Hippocampal formation (tissue), 2 donors: ENCODE measurements around the gene MTERF1.
"Not testable (repeated sequence)": the region's sequence is repeated elsewhere in the genome, so short reads cannot be mapped to it uniquely, and the experiment has no call there.

Experiments
- DNase-seq, 2 donors: peaks; one replicate each; lab custom pipeline; 2025; lab: John Stamatoyannopoulos, UW

The MTERF1 gene

DNA sequence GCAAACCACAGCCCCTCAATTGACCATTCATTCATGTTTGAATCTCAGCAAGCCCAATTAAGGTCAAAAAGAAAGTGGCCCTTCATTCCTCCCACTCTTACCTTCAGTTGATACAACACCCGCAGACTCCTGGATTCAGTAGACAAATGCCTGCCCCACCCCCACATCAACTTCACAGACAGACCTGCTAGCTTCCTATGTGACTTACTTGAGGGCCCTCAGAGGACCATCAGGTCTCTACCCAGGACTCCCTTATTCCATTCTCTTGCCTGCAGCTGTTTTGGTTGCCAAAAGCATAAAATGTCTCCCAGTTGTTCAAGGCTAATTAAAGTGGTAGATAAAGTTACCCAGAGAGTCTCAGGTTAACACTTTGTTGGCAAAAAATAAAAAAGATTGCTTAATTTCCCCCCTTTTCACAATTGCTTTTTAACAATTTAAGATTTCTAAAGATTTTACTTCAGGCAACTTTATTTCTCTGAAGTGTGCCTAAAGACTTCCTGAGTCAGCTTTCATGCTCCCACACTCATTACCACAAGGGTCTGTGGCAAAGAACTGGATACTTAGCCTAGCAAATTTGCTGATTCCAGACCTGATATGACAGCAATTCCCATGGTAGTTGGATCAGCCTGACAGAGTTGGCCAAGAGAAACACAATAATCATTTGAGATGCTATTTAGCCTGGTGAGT lies 3.3 kb upstream of the MTERF1 start:
- DNase-seq = no peak

DNA sequence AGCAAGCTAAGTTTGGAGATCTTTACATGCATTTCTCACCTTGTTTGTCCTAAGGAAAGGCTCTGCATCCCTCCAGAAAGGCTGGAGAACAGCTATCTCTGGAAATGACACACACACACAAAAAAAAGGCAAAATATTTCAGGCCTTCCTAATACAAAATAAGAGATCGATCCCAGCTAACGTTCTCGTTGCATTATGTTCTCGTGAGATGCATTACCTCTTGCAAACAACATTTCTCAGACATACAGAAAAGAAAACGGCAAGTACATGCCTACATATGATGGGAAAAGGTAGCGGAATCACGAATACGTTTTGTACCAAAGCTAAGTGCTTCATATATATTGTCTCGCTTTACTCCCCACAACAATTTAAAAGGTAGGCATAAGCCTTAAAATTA lies 488 bp downstream of the MTERF1 start:
- DNase-seq = no peak

DNA sequence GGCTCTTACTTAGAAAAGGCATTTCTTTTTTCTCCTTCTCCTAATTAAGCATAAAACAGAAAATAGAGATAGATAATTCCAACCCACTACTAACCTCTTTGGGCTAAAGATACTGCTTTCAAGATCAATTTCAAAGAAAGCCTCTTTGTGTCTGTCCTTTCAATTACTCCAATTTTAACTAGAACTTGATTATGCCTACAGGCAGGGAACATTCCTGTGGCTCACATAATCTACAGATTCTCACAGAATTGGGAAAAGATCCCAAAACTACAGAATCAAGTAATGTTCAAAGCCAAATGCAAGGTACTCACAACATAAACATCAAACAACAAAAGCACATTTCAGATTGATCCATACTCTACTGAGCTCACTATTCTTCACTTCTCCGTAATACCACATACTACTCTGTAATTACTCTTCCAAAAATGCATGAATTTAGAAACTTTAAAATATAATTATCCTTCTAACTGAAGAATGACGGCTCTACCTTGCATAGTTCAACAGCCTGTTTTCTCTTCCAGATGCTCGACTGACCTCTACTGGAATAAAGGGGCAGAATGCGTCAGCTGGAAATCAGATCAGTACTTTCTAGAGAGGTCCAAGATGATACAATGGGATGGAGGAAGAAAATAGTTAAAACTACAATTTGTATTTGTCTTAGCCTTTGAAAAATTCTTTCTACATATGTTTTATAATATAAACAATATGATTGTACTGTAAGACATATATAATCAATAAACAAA lies 3.9 kb downstream of the MTERF1 start:
- peak in 1 of 2 donors; percentile 4 for DNase-seq

DNA sequence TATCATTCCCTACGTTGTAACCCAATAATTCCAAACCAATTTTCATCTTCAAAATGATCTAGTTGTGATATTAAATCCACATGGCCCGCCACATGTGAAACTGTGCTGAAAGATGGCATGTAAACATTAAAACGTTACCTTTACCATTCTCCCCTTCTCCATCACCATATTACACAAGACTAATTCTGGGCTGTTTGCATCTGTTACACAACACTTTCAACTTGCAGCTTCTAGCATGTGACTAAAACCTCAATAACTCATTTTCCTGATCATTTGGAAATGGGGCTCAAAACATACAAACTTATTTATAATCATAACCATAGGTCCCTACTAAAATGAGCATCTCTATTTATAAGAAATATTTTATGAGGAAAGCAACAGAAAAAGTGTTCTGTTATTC lies 4.7 kb downstream of the MTERF1 start:
- no peak for DNase-seq

DNA sequence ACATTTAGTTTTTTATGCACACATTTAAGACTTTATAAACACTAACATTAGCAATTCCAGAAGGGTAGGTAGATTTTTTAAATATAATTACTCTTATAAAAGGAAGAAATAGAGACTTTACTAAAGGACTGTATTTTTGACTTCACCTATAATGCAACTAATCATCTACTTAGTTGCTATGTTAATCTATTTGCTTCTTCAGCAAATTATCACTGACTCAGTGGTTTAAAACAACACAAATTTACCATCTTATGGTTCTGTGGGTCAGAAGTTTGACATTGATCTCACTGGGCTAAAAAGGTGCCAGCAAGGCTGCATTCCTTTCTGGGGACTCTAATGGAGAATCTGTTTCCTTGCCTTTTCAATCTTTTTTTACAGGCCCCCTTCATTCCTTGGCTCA lies 7.6 kb downstream of the MTERF1 start:
- no peak for DNase-seq

DNA sequence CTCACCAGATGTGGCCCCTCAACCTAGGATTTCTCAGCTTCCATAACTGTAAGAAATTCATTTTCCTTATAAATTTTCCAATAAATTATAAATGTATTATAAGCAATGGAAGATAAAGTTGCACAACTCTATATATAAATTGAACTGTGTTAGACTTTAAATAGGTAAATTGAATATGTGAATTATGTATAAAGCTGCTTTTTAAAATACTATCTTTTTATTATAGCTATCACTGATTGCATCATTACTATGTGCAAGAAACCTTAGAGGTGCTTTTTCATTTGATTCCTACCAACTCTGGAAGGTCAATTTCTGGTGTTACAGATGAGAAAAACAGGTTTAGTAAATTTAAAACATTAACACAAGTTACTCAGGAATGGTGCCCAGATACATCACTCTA lies 8.4 kb downstream of the MTERF1 start:
- no peak for DNase-seq

DNA sequence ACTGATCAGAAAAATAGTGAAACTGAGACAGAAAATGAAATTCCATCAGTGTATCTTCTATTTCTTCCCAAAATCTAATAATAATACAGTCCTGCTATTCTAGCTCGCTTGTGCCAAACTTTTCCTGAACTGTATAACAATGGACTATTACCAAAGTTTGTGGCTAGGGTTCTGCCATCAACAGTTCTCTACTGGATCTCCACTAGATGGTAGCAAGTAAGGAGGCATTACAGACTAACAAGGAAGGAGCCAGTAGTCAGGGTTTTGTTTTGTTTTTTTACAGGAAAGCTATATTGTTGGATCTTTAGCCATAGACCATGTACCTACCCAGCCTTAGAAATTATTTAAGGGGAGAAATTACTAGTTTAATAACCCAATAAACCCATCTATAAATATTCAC lies 10.8 kb downstream of the MTERF1 start:
- no peak for DNase-seq

DNA sequence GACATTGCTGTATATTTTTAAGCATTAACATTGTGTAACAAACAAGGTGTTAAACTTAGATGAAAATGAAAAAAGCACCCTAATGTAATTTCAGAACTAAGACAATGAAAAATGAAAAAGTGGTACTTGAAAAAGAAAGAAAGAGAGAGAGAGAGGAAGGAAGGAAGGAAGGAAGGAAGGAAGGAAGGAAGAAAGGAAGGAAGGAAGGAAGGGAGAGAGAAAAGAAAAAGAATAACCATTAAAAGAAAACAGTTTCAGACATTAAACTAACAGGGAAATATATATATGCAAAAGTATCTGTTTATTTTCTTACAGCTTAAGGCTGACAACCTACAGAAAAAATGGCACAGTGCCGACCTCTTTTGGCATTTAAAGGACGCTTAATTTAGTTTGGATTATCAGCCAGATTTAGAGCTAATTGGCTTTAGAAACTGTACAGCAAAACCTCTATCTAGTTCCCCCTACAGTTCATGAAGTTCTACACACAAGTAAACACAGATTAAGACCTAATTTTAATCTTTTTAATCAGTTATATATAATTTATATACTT lies 13.8 kb downstream of the MTERF1 start:
- DNase-seq = no peak

DNA sequence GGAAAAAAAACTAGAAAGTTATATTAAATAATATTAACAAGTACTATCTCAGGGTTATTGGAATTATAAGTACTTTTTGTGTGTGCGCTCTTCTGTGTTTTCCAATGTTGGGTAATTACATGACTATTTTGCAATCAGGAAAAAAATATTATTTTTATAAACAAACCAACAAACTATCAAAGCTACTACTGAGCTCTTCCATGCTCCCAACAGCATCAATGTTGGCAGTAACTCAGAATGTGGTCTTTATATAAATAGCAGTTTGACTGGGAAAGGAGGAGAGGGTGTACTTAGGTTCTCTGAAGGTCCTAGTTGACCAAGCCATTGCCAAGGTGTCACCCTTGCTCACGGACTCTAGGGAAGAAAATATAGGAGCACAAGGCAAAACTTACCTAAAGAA lies 15.0 kb downstream of the MTERF1 start:
- no peak for DNase-seq

DNA sequence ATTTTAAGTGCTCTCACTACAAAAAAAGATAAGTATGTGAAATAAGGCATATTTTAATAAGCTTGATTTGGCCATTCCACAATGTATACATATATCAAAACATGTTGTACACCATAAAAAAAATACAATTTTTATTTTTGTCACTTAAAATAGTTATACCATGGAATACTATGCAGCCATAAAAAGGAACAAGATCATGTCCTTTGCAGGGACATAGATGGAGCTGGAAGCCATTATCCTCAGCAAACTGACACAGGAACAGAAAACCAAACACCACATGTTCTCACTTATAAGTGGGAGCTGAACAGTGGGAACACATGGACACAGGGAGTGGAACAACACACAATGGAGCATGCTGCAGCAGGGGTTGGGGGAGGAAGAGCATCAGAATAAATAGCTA lies 15.9 kb downstream of the MTERF1 start:
- not testable (repeated sequence) for DNase-seq

DNA sequence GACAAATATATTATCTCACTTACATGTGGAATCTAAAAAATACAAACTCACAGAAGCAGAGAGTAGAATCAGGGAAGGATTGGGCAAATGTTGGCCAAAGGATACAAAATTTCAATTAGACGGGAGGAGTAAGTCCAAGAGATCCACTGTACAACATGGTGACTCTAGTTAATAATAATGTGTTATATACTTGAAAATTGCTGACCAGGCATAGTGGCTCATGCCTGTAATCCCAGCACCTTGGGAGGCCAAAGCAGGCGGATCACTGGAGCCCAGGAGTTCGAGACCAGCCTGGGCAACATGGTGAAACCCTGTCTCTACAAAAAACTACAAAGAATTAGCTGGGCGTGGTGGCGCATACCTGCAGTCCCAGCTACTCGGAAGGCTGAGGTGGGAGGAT lies 16.4 kb downstream of the MTERF1 start:
- DNase-seq = no peak

DNA sequence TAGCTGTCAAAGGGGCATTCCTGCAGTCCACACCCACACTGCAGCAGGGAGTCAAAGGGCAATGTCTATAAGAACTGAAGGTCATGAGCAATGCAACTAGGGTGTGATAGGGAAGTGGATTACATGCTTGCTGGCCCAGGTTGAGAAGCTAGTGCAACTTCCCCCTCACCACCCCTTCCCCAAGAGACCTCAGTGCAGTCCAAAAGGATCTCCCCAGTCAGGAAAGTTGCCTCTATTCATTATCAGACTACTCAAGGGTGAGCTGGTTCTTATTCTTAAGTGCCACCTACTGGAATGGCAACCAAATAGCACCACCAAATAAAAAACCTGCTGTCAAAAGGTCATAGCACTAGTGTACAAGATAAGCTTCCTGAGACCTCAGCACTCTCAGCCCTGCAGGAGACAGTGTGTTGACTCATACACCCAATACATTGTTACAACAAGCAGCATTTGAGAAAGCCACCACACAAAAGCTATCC lies 28.2 kb downstream of the MTERF1 start:
- DNase-seq = no peak

DNA sequence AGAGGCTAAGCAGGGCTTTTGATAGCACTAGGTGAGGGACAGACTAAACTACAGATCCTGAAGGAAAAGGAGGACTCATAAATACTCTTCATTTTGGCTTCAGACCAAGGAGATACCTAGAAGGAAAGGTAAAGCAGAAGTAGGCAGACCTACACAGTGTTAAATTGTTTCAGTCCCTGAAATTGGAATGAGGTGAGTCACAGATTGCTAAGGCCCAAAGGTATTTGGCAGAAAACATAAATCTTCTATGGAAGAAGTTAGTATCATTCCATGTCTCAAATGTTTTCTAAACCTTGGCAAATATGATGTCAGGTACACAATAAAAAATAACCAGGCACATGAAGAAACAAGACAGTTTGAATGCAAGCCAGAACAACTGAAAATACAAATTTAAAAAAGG lies 30.0 kb downstream of the MTERF1 start:
- no peak for DNase-seq

DNA sequence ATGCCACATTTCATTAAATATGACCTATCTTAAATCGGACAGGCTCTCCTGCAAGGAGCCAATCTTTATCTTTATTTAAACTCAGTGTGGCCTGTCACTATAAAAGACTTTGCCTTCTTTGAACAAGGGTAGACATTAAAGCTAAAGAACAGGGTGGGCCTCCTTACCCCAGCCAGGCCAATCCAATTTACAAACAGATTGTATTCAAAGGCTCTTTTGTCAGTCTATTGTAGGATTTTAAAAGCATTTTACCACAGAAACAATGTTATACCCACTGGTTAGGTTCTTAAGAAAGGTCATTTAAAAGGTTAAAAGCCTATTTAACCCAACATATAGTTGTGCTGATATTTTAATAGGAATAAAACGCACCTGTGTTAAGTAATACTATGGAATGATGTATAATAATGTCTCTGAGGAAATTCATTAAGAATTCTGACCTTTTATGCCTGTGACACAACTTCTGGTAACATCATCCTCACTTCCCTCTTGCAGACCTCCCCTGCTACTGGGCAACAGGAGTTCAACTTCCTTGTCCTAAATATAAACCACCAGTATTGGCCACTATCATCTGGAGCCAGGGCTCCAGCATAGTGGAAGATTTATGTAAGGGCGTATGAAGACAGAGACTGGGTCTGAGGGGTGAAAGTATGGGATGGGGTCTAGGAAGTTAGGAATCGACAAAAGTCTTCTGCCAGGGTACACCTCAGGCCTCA lies 32.5 kb downstream of the MTERF1 start:
- DNase-seq = no peak

DNA sequence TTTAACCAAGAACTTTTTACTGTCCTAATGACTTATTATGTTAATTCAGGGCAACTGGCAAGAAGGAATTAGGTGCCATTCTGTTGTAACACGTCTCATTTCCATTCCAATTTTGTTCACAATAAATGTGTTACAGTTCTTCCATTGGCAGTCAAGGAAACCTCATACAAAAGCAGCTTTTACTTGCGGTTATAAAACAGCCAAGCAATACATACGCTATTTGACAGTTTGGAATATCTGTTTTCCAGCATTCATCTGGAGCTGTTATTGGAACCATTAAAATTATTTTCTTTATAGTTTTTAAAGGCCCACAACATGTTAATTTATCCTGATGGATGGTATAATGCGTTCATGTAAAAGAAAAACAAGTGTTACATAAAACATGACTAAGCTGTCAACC lies 33.3 kb downstream of the MTERF1 start:
- DNase-seq = no peak

DNA sequence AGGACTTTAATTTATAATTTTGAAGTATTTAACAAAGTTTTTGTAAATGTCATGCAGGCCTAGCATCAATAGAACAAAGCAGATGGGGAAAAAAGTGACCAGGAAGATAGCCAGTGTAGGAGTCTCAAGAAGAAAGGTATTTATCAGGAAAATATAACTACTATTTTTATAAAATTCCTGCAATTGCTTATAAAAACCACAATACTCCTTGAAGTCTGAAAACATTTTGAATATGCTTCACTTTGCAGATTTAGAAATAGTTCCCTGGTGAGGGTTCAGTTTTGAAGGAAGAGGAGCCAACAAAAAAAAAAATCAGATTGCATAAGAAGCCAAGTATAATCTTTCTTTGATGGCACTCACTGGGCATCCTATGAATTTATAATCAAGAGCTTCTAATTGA lies 34.1 kb downstream of the MTERF1 start:
- DNase-seq = no peak

DNA sequence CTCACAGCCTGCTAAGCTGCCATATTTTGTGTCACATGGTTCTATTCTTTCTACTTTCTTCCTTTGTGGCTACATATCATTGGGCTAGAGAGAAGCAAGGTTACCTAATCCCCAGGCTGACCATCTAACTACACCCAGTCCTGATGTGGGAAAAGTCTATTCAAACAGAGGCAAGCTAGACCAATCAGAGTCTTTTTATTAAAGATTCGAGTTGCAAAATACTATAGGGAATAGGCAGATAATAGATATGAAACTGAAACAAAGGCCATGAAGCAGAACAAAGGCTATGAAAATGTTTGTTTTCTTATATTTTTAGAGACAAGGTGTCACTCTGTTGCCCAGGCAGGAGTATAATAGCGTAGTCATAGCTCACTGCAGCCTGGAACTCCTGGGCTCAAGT lies 36.7 kb downstream of the MTERF1 start:
- DNase-seq = no peak

DNA sequence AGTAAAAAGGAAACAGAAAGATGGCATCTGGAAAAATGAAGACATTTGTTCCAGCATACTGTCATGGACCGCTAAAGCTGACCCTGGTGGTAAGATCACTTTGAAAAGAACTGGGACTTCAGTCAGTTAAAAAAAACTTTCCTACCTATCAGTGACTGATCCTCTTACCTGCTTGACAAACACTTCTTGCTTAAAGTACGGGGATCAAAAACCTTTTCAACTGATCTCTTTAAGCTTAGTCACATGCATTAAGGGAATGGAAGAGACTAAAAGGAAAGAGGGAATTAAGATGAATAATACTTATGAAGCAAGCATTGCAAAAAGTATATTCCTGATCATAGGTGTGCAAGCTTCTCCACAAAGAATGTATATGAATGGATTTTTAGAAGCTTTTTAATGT lies 42.1 kb downstream of the MTERF1 start:
- no peak for DNase-seq

DNA sequence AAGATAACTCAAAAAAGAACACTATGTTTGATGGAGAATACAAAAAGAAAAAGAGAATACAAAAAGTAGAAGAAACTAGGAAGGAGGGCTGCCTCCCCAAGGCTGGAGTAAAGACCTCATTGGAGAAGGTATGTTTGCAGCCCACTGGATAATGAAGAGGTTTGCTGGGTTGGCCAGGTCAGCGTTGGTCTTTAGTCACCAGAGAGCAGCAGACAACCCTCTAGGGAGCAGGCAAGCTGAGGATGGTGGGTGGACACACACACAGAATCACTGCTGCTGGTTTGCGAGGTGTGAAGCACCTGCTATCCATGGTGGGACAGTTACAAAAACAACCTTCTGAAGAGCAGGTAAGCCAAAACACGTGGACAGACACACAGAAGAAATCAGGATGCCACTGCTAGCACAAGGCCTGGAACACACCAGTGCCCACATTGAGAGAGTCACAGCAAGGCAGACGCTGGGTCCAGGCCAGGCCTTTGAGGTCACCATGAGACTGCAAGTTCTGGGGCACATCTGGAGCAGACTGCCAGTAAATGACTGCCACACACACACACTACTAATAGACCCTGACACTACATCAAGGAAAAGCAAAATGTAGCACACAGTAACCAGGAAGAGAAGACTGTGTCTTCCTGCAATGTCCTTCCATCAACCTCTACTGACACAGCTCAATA lies 43.0 kb downstream of the MTERF1 start:
- DNase-seq = no peak

DNA sequence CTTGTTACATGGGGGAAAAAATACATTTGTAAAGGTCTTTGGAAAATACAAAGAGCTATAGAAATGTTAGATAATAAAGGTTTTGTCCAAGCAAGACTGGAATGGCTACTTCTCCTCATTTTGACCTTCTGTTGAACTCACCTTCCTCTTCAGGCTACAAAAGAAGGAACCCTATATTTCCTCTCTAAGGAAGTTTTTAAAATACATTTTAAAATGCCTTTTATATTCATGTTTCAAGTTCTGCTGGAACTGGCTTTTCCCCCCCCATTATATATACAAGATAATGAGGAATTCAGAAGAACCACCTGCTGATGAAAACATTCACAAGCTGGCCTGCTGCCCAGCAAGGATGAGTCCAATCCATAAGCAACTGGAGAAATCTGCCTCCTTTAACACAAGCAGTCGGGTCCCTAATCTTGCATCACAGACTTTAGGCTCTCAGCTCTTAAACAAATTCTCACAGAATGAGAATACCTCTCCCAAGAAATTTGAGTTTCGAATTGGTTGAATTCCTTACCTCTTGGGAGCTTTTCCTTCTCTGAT lies 44.6 kb downstream of the MTERF1 start:
- DNase-seq = no peak

DNA sequence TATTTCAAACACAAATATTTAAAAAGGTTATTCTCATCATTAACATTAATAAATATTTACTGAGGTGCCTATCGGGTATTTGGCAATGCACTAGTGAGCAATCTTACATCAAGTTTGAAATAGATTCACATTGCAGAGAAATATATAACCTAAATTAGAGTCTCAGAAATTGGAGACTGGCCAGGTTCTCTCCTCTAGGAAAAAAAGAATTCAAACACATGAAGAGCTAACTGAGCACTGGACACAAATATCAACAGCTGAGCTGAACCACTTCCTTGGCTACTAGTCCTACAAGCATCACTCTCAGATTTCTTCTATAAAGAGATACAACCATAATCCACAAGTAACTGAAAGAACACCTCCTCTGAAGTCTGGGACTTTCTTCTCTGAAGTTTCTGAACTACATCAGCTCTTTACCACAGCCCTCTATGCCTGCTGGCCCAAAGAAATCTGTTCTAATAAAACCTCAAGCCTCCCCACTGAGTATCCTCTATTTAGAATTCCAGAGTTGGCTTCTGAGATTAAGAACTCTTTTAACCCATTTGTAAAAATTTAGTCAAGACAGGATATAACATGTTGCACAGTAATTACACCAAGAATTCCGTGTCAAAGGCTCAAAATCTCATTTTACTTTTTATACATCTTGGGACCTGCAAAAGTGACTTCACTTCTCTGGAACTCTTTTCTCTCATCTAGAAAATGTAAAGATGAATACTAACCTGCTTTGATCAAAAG lies 45.2 kb downstream of the MTERF1 start:
- no peak for DNase-seq
